GM18517 (cell line): ENCODE results near the gene UQCRQ.

ENCODE experiments used
- ATAC-seq: cut with Tn5 transposase; IDR thresholded peaks from one replicate; pipeline ENCODE4 v1.9.1; 2021; ENCODE audit warnings: mild to moderate bottlenecking, moderate library complexity; ENCODE audit not compliant: unreplicated experiment

The UQCRQ gene

DNA sequence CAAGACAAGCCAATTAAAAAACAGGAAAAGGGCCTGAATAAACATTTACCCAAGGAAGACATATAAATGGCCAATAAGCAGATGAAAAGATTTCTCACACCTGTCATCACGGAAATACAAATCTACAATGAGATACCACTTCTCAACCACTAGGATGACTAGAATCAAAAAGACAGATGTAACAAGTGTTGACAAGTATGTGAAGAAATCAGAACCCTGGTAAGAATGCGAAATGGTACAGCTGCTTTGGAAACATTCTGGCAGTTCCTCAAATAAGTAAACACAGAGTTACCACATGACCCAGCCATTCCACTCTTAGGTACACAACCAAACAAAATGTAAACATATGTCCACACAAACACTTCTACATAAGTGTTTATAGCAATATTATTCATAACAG, 39.5 kb downstream of the UQCRQ start:
- ATAC-seq, result no peak

DNA sequence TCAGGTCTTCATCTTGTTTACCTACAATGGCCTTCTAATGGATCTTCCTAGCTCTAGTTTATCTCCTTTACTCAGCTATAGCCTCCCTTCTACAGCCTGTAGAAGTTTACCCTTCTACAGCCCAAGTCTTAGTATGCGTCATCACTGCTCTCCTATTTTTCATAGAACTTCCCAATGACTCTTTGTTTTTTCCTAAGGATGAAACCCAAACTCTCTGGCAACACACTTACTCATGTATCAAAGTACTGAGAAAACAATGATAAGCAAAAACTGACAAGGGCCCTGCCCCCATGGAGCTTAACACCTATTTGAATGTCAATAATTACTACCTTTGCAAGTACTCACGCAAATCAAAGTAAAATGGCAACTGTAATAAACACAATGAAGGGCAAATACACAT, 40.7 kb downstream of the UQCRQ start:
- ATAC-seq, result no peak

DNA sequence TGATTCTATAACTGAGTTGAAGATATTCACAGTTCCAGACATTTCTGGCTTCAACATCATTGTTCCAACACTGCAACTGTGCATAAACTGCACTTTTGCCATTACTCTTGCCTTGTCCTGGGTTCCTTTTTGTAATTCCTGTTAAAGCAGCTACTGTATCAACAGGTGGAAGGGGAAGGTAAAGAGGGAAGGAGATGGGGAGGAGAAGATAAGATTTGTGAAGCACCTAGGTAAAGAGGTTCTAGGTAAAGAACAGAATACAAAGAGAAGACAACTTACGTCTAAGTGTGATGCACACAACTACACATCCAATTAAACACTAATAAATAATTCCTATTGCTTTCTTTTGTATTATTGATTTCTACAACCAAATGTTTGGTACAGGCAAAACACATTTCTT, 43.3 kb downstream of the UQCRQ start:
- no peak for ATAC-seq

DNA sequence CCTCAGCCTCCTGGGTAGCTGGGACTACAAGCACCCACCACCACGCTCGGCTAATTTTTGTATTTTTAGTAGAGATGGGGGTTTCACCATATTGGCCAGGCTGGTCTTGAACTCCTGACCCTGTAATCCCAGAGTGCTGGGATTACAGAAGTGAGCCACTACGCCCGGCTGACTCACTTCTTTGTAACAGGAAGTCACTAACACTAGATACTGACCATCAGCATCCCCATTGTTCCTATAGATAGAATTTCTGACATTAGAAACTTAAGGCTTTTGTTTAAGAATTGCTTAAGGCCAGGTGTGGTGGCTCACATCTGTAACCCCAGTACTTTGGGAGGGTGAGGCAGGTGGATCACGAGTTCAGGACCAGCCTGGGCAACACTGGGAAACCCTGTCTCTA, 49.2 kb downstream of the UQCRQ start:
- no peak for ATAC-seq

DNA sequence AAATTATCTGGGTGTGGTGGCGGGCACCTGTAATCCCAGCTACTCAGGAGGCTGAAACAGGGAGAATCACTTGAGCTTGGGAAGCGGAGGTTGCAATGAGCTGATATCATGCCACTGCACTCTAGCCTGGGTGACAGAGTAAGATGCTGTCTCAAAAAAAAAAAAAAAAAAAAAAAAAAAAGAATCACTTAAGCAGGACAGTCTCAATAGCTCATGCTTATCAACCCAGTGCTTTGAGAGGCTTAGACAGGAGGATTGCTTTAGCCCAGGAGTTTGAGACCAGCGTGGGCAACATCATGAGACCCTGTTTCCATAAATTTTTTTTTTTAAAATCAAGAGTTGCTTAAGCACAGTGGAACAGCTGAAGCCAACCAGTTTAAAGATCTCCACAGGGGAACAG, 49.6 kb downstream of the UQCRQ start:
- ATAC-seq, result no peak
